ENCODE results near the gene MSANTD4.

DNA sequence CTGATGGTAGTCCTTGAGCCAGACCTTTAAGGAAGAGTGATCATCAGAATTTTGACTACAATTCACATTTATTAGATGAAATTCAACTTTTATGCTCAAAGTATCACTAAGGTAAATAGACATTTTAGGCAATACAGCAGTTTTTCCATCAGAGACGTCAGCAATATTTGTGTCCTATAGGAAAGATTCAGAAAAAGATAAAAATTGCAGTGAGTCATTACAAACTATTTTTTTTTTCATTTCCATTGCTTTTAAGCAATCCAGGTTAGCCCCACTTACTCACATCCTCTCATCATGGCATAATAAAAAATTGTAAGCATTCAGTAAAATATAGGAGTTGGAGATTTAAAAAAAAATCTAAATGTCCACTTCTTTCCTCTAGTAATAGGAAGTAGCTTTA, 46.9 kb downstream of the MSANTD4 start:
- TF ChIP-seq FOXP2 (optimal IDR thresholded peaks at IDR 0.05; ENCODE audit: control extremely low read depth, extremely low read length, insufficient read depth) (no peak), POLR2AphosphoS5 (IDR thresholded peaks at IDR 0.05; ENCODE audit: borderline replicate concordance, low read depth, low read length) (no peak)

Measured in SK-N-MC (cell line).